Muscle layer of colon (tissue), 2 donors: ENCODE data around the gene PLA2G5.

Experiments used
- H3K27ac ChIP-seq: one replicate; pipeline ENCODE4 v1.7.0; 2013; ENCODE audit warnings: low read depth, mild to moderate bottlenecking, low read length, moderate library complexity
- H3K27me3 ChIP-seq, 2 donors: one replicate each; pipeline ENCODE4 v1.7.0; 2013; ENCODE audit warnings: low read length in 2 of 2, mild to moderate bottlenecking in 2 of 2; ENCODE audit not compliant: insufficient read depth in 2 of 2, control insufficient read depth in 1 of 2
- H3K36me3 ChIP-seq: one replicate; pipeline ENCODE4 v1.7.0; 2013; ENCODE audit warnings: mild to moderate bottlenecking, low read length; ENCODE audit not compliant: insufficient read depth
- H3K4me1 ChIP-seq: one replicate; pipeline ENCODE4 v1.7.0; 2013; ENCODE audit warnings: mild to moderate bottlenecking, low read length; ENCODE audit not compliant: insufficient read depth
- H3K4me3 ChIP-seq, 2 donors: one replicate each; pipeline ENCODE4 v1.7.0; 2013; ENCODE audit warnings: low read length in 2 of 2, low read depth in 1 of 2, mild to moderate bottlenecking in 1 of 2, moderate library complexity in 1 of 2
- H3K9ac ChIP-seq: one replicate; pipeline ENCODE4 v1.7.0; 2013; ENCODE audit warnings: low read length
- H3K9me3 ChIP-seq: one replicate; pipeline ENCODE4 v1.7.0; 2013; ENCODE audit warnings: mild to moderate bottlenecking, low read length
- donor health status: abdominal sarcoma.
- donor health status: Adenocarcinoma of cecum.

Gene PLA2G5

GRCh38 chr1:20079661-20080305 lies 9.8 kb downstream of the PLA2G5 start:
- Histone ChIP-seq H3K27ac (no peak overlapping the region), H3K4me3 (no peak overlapping the region), H3K9me3 (no peaks in the 10 kb centered on the region), H3K27me3 (no peaks in the 10 kb centered on the region), H3K9ac (no peak overlapping the region), H3K36me3 (peaks cover 4% of the 10 kb centered on the region), H3K4me1 (peaks cover 4% of the 10 kb centered on the region)

- Histone ChIP-seq H3K9me3 (no peaks in the 10 kb centered on the region), H3K27ac (no peak overlapping the region), H3K36me3 (peaks cover 4% of the 10 kb centered on the region), H3K27me3 (no peaks in the 10 kb centered on the region), H3K4me3 (no peak overlapping the region), H3K4me1 (peaks cover 4% of the 10 kb centered on the region), H3K9ac (no peak overlapping the region)
These were observed 10.7 kb downstream of the PLA2G5 start for GRCh38 chr1:20080441-20081352.

GRCh38 chr1:20081353-20081810 lies 11.4 kb downstream of the PLA2G5 start:
- Histone ChIP-seq H3K4me1 (peaks cover 4% of the 10 kb centered on the region), H3K27ac (no peak overlapping the region)

GRCh38 chr1:20082772-20083171 lies 12.8 kb downstream of the PLA2G5 start:
- Histone ChIP-seq H3K27ac (no peak overlapping the region), H3K4me1 (peaks cover 4% of the 10 kb centered on the region), H3K27me3 (no peaks in the 10 kb centered on the region), H3K36me3 (peaks cover 11% of the 10 kb centered on the region), H3K4me3 (no peak overlapping the region), H3K9ac (no peak overlapping the region), H3K9me3 (no peaks in the 10 kb centered on the region)

More at GRCh38 chr1:20081353-20081810, 11.4 kb downstream of the PLA2G5 start:
- Histone ChIP-seq H3K4me3 (no peak overlapping the region), H3K9me3 (no peaks in the 10 kb centered on the region), H3K27me3 (no peaks in the 10 kb centered on the region), H3K36me3 (peaks cover 10% of the 10 kb centered on the region), H3K9ac (no peak overlapping the region)

DNA sequence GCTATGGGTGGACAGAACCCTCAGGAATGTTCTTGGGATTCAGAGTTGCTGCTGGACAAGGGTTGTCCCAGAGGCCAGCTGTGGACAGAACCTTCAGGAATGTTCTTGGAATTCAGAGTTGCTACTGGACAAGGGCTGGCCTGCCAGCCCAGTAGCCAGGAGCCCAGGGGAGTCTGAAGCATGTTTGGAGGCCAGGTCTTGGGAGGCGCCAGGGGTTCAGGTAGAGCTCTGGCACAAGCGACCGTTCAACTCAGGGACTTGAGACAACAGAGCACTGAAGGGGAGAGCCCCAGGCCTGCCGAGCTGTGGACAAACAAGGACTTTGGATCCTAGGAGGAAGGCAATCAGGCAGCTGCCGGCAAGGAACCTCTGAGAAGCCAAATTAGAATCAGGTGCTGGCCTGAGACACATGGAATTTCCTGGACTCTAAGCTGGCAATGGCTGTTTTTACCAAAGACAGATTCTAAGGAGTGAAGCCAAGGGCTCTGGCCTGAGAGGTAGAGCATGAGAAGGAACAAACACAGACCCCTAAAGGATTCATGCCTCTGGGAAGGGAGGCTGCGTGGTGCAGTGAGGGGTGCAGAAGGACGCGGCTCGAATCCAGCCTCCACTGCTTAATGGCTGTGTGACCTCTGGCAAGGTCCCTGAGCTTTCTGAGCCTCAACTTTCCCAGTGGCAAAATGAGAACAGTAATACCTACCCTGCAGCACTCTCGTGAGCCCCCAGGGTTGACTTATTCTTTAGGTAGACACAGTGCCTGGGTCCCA lies 13.4 kb downstream of the PLA2G5 start:
- peaks cover 11% of the 10 kb centered on the region for H3K36me3 ChIP-seq
- no peak overlapping the region for H3K4me3 ChIP-seq
- H3K27me3 ChIP-seq: no peaks in the 10 kb centered on the region
- no peak overlapping the region for H3K9ac ChIP-seq
- no peak overlapping the region for H3K27ac ChIP-seq
- no peaks in the 10 kb centered on the region for H3K9me3 ChIP-seq
- peaks cover 4% of the 10 kb centered on the region for H3K4me1 ChIP-seq

DNA sequence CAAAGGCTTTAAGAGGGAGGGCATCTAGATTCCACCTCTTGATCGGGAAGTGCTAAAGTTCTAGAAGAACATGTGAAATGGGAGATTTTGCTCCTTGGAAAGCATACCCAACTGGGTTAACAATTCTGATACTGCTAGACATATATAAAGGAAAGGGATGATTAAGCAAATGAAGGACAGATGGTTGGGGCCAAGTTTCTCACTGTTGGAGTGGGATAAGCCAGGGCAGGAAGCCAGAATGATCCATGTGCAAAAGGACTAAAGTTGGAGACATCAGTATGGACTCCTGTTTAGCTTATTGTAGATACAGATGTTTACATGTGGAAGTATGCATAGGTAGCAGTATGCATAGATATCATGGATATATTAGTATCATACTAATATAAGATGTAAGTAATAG lies 16.8 kb downstream of the PLA2G5 start:
- H3K4me3 ChIP-seq: no peak overlapping the region
- peaks cover 15% of the 10 kb centered on the region for H3K36me3 ChIP-seq
- no peaks in the 10 kb centered on the region for H3K4me1 ChIP-seq
- H3K27ac ChIP-seq: no peak overlapping the region
- no peaks in the 10 kb centered on the region for H3K9me3 ChIP-seq
- no peak overlapping the region for H3K9ac ChIP-seq
- H3K27me3 ChIP-seq: no peaks in the 10 kb centered on the region

DNA sequence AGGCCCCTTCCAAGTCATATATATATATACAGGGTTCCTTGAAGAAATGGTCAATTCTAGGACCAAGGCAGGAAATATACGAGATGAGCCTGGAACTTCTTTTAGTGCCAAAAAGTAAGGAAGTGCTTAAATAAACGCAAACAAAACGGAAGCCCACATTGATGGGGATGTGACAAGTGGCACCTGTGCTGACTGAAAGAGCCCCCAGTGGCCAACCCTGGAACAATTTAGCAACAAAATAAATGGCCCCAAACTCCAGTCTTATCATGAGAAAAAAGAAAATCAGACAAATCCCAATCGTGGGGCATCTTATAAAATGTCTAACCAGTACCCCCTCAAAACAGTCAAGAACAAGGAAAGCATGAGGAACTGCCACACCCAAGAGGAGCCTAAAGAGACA lies 17.7 kb downstream of the PLA2G5 start:
- Histone ChIP-seq H3K4me3 (no peak overlapping the region), H3K9me3 (no peaks in the 10 kb centered on the region), H3K36me3 (peaks cover 15% of the 10 kb centered on the region), H3K27ac (no peak overlapping the region), H3K9ac (no peak overlapping the region), H3K27me3 (no peaks in the 10 kb centered on the region), H3K4me1 (no peaks in the 10 kb centered on the region)

DNA sequence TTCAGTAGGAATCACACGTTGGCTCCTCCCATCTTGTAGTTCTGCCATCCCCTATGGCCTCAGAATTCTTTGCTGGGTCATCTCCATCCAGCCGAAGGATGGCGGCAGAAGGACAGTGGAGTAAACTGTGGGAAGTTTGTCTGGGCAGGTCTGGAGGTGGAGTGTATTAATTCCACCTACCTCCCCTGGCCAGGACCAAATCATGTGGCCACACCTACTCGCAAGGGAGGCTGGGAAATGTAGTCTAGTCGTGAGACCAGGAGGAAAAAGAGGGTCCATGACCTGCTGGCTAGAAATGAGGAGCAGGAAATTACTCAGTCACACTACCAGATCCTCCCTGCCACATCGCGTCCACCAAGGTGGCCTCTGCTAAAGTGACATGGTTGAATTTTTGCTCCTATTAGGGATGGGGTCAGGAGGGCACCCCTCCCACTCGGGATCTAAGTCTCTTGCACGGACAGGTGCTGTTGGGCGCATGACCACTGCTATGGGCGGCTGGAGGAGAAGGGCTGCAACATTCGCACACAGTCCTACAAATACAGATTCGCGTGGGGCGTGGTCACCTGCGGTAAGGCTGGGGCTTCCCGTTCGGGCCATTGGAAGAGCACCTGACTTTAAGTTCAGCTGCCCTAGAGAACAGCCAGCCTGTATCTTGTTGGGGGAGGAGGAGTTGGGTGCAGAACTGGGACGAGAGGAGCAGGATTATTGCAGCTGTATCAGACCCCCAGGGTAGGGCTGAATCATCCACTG lies 19.5 kb downstream of the PLA2G5 start:
- no peak overlapping the region for H3K9ac ChIP-seq
- H3K36me3 ChIP-seq: peaks cover 15% of the 10 kb centered on the region
- H3K27me3 ChIP-seq: no peaks in the 10 kb centered on the region
- no peaks in the 10 kb centered on the region for H3K4me1 ChIP-seq
- no peaks in the 10 kb centered on the region for H3K9me3 ChIP-seq
- no peak overlapping the region for H3K4me3 ChIP-seq
- no peak overlapping the region for H3K27ac ChIP-seq

GRCh38 chr1:20090119-20090518 lies 20.1 kb downstream of the PLA2G5 start:
- no peaks in the 10 kb centered on the region for H3K27me3 ChIP-seq
- H3K9me3 ChIP-seq: no peaks in the 10 kb centered on the region
- no peaks in the 10 kb centered on the region for H3K4me1 ChIP-seq
- no peak overlapping the region for H3K27ac ChIP-seq
- H3K9ac ChIP-seq: no peak overlapping the region
- no peak overlapping the region for H3K4me3 ChIP-seq
- peaks cover 15% of the 10 kb centered on the region for H3K36me3 ChIP-seq

DNA sequence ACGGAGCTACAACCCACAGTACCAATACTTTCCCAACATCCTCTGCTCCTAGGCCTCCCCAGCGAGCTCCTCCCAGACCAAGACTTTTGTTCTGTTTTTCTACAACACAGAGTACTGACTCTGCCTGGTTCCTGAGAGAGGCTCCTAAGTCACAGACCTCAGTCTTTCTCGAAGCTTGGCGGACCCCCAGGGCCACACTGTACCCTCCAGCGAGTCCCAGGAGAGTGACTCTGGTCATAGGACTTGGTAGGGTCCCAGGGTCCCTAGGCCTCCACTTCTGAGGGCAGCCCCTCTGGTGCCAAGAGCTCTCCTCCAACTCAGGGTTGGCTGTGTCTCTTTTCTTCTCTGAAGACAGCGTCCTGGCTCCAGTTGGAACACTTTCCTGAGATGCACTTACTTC lies 20.6 kb downstream of the PLA2G5 start:
- Histone ChIP-seq H3K9me3 (no peaks in the 10 kb centered on the region), H3K4me1 (peaks cover 2% of the 10 kb centered on the region), H3K36me3 (peaks cover 15% of the 10 kb centered on the region), H3K27me3 (no peaks in the 10 kb centered on the region), H3K9ac (no peak overlapping the region), H3K27ac (no peak overlapping the region), H3K4me3 (no peak overlapping the region)

DNA sequence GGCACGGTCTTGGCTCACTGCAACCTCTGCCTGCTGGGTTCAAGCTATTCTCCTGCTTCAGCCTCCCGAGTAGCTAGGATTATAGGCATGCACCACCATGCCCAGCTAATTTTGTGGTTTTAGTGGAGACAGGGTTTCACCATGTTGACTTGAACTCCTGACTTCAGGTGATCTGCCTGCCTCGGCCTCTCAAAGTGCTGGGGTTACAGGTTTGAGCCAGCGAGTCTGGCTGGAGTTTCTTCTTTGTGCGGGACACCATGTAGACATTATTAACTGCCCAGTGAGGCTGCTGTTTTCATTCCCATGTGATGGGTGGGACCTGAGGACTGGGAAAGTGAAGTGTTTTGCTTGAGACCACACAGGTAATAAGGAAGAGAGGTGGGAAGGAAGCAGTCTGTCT lies 23.3 kb downstream of the PLA2G5 start:
- H3K4me1 ChIP-seq: peaks cover 3% of the 10 kb centered on the region
- H3K9ac ChIP-seq: no peak overlapping the region
- H3K9me3 ChIP-seq: no peaks in the 10 kb centered on the region
- H3K27ac ChIP-seq: no peak overlapping the region
- H3K36me3 ChIP-seq: peaks cover 3% of the 10 kb centered on the region
- H3K27me3 ChIP-seq: no peaks in the 10 kb centered on the region
- H3K4me3 ChIP-seq: no peak overlapping the region
